Nephron (organoid): ENCODE results near the gene ROCK2.

Source experiments
- H3K27ac Mint-ChIP-seq, 3 experiments: 2 replicates each; pipeline ENCODE4 v1.8.0; 2020; ENCODE audit warnings: mixed read lengths in 3 of 3, mild to moderate bottlenecking in 2 of 3, moderate library complexity in 1 of 3
- H3K27me3 Mint-ChIP-seq: 2 replicates; pipeline ENCODE4 v1.8.0; 2021; ENCODE audit warnings: low read depth, mild to moderate bottlenecking, moderate library complexity, mixed read lengths
- H3K36me3 Mint-ChIP-seq: 2 replicates; pipeline ENCODE4 v1.8.0; 2020; ENCODE audit warnings: low read depth, mixed read lengths
- H3K4me1 Mint-ChIP-seq: 2 replicates; pipeline ENCODE4 v1.8.0; 2020; ENCODE audit warnings: mixed read lengths
- H3K4me3 Mint-ChIP-seq, 3 experiments: 2 replicates each; pipeline ENCODE4 v1.8.0; 2020; ENCODE audit warnings: mild to moderate bottlenecking in 3 of 3, mixed read lengths in 3 of 3, moderate library complexity in 2 of 3
- H3K9me3 Mint-ChIP-seq: 2 replicates; pipeline ENCODE4 v1.8.0; 2020; ENCODE audit warnings: mixed read lengths
- CTCF ChIP-seq, 3 experiments: fragments of 200-600 bp; sonication (generic); IDR thresholded peaks; one replicate each; pipeline ENCODE4 v1.5.0; 2021; ENCODE audit warnings: antibody characterized with exemption in 3 of 3; ENCODE audit not compliant: unreplicated experiment in 3 of 3

The ROCK2 gene

GRCh38 chr2:11309706-11310105 is 34.7 kb downstream of the ROCK2 start:
- Mint-ChIP-seq H3K27ac (no peak overlapping the region), H3K4me3 (no peak overlapping the region), H3K4me1 (peaks cover 6% of the 10 kb centered on the region), H3K27me3 (no peaks in the 10 kb centered on the region), H3K36me3 (no peaks in the 10 kb centered on the region), H3K9me3 (no peaks in the 10 kb centered on the region)
- no peak for TF ChIP-seq CTCF (IDR thresholded peaks at IDR 0.05; ENCODE audit: unreplicated experiment in 3 of 3)

GRCh38 chr2:11307764-11308415 is 36.5 kb downstream of the ROCK2 start:
- H3K9me3 Mint-ChIP-seq: no peaks in the 10 kb centered on the region
- H3K27me3 Mint-ChIP-seq: no peaks in the 10 kb centered on the region
- H3K27ac Mint-ChIP-seq: no peak overlapping the region
- H3K4me3 Mint-ChIP-seq: no peak overlapping the region
- peaks cover 6% of the 10 kb centered on the region for H3K4me1 Mint-ChIP-seq
- H3K36me3 Mint-ChIP-seq: no peaks in the 10 kb centered on the region
- no peak for TF ChIP-seq CTCF (IDR thresholded peaks at IDR 0.05; ENCODE audit: unreplicated experiment in 3 of 3)

GRCh38 chr2:11305958-11306357 is 38.5 kb downstream of the ROCK2 start:
- peaks cover 6% of the 10 kb centered on the region for H3K4me1 Mint-ChIP-seq

GRCh38 chr2:11305338-11305737 is 39.1 kb downstream of the ROCK2 start:
- Mint-ChIP-seq H3K9me3 (no peaks in the 10 kb centered on the region), H3K4me3 (no peak overlapping the region), H3K27ac (no peak overlapping the region), H3K4me1 (peaks cover 6% of the 10 kb centered on the region), H3K36me3 (no peaks in the 10 kb centered on the region), H3K27me3 (no peaks in the 10 kb centered on the region)
- no peak for TF ChIP-seq CTCF (IDR thresholded peaks at IDR 0.05; ENCODE audit: unreplicated experiment in 3 of 3)

More at GRCh38 chr2:11305958-11306357, 38.5 kb downstream of the ROCK2 start:
- no peaks in the 10 kb centered on the region for H3K9me3 Mint-ChIP-seq
- no peak overlapping the region for H3K27ac Mint-ChIP-seq
- no peaks in the 10 kb centered on the region for H3K27me3 Mint-ChIP-seq
- H3K4me3 Mint-ChIP-seq: no peak overlapping the region
- no peaks in the 10 kb centered on the region for H3K36me3 Mint-ChIP-seq
- no peak for TF ChIP-seq CTCF (IDR thresholded peaks at IDR 0.05; ENCODE audit: unreplicated experiment in 3 of 3)

- H3K27me3 Mint-ChIP-seq: no peaks in the 10 kb centered on the region
- no peak overlapping the region for H3K4me3 Mint-ChIP-seq
- no peak for TF ChIP-seq CTCF (IDR thresholded peaks at IDR 0.05; ENCODE audit: unreplicated experiment in 3 of 3)
- H3K36me3 Mint-ChIP-seq: no peaks in the 10 kb centered on the region
- no peak overlapping the region for H3K27ac Mint-ChIP-seq
- H3K4me1 Mint-ChIP-seq: peaks cover 6% of the 10 kb centered on the region
- H3K9me3 Mint-ChIP-seq: no peaks in the 10 kb centered on the region
These were observed 40.0 kb downstream of the ROCK2 start for GRCh38 chr2:11304476-11304875.

- H3K4me1 Mint-ChIP-seq: peaks cover 6% of the 10 kb centered on the region
- no peaks in the 10 kb centered on the region for H3K9me3 Mint-ChIP-seq
- TF ChIP-seq CTCF (IDR thresholded peaks at IDR 0.05; ENCODE audit: unreplicated experiment in 3 of 3): no peak
- H3K27me3 Mint-ChIP-seq: no peaks in the 10 kb centered on the region
- H3K27ac Mint-ChIP-seq: no peak overlapping the region
- H3K4me3 Mint-ChIP-seq: no peak overlapping the region
- H3K36me3 Mint-ChIP-seq: no peaks in the 10 kb centered on the region
These were observed 41.0 kb downstream of the ROCK2 start for GRCh38 chr2:11303290-11304013.
